Measurements from ENCODE around the gene BAHCC1.

BAHCC1 gene

GRCh38 chr17:81493198-81494038 lies 98.2 kb downstream of the BAHCC1 start:
- no peak for DNase-seq (ENCODE audit: low read depth in 2 of 2)

- no peak for DNase-seq (ENCODE audit: low read depth in 2 of 2)
Measured at GRCh38 chr17:81494626-81495377, 99.5 kb downstream of the BAHCC1 start.

GRCh38 chr17:81498953-81499600 lies 103.8 kb downstream of the BAHCC1 start:
- no peak for DNase-seq (ENCODE audit: low read depth in 2 of 2)

- DNase-seq (ENCODE audit: low read depth in 2 of 2), result no peak
Measured at GRCh38 chr17:81499601-81499970, 104.3 kb downstream of the BAHCC1 start.

- DNase-seq (ENCODE audit: low read depth in 2 of 2), result no peak
Measured at GRCh38 chr17:81500047-81500446, 104.8 kb downstream of the BAHCC1 start.

DNA sequence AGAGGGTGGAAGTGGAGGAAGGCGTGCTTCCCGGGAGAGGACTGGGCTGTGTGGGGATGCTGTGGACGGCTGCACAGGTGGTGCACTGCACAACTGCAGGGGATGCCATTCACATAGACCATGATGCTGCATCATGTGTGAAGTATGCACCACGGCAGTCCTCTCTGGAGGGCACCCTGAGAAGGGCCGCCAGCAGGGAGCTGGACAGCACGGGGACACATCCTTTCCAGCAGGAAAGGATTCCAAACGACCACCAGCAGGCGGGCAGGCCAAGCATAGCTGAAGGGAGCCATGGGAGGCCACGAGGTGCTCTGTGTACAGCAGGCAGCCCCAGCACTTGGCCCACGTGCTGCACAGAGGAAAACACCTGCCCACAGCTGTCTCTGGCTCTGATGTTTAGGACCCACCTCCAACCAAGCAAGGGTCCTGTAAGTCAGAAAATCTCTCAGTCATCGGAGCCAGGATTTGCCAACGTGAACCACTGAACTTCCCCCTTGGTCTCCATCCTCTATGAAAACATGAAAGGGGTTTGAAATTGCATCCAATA lies 107.3 kb downstream of the BAHCC1 start:
- no peak for DNase-seq (ENCODE audit: low read depth in 2 of 2)

DNA sequence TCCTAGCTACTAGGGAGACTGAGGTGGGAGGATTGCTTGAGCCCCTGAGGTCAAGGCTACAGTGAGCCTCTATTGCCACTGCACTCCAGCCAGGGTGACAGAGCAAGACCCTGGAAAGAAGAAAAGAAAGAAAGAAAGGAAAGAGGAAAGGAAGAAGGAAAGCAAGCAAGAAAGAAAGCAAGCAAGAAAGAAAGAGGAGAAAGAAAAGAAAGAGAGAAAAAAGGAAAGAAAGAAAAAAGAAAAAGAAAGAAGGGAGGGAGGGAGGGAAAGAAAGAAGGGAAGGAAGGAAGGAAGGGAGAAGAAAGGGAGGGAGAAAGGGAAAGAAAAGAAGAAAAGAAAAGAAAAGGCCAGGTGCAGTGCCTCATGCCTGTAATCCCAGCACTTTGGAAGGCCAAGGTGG lies 108.4 kb downstream of the BAHCC1 start:
- no peak for DNase-seq (ENCODE audit: low read depth in 2 of 2)

GRCh38 chr17:81508639-81509206 lies 113.5 kb downstream of the BAHCC1 start:
- DNase-seq (ENCODE audit: low read depth in 2 of 2), result no peak

DNA sequence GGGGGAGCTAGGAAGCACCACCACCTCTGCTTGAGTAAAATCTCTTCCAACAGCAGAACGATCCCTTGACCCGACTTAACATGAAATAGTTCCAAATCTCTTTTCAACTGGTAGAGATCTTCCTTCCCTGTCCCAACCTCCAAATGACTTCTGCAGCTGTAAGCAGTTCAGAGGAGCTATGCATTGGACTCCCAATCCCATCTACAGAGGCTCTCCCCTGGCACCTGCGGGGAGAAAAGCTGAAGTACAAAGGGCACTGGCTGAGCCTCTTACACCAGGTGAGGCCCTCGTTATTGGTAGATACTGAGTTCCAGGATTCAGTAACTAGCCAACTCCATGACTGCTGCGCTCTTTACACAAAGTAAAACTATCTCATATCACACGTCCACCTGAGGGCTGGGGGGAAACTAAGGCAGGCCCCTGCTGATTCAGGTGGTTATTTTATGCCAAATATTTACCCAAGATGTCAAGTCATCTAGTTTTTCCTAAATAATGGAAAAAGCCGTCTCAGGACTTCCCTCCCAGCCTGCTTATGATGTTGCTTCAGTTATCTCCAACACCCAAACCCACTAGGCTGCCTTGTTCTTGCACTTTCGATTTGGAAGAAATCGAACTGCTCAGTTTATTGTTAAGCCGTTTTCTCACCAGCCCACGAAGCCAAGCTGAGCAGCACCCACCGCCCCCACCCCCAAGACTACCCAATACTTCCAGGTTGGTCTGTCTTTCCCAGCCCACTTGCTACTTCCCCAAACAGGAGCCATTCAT lies 114.1 kb downstream of the BAHCC1 start:
- DNase-seq (ENCODE audit: low read depth in 2 of 2), result no peak

GRCh38 chr17:81509972-81510784 lies 114.9 kb downstream of the BAHCC1 start:
- DNase-seq (ENCODE audit: low read depth in 2 of 2), result no peak

GRCh38 chr17:81510785-81511553 lies 115.7 kb downstream of the BAHCC1 start:
- no peak for DNase-seq (ENCODE audit: low read depth in 2 of 2)

GRCh38 chr17:81511554-81511803 lies 116.2 kb downstream of the BAHCC1 start:
- no peak for DNase-seq (ENCODE audit: low read depth in 2 of 2)

DNA sequence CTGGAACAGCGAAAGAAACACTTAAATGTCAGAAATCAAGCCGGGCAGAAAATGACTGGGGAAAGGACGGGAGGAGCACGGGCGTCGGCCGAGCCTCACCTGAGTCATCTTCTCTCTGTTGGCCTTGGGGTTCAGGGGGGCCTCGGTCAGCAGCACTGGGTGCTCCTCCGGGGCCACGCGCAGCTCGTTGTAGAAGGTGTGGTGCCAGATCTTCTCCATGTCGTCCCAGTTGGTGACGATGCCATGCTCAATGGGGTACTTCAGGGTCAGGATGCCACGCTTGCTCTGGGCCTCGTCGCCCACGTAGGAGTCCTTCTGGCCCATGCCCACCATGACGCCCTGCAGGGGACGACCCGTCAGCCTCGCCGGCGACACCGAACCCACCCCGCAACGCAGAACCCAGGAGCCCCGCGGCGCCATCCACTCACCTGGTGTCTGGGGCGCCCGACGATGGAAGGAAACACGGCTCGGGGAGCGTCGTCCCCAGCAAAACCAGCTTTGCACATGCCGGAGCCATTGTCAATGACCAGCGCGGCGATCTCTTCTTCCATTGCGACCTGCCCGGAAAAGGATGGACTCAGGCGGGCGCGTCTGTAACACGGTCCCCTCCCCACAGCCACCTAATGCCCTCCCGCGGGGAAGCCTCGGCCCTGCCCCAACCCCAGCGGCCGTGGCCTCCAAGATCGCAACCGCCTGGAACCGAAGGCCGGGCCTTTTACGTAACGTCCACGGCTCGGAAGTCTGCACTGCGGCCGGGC lies 116.7 kb downstream of the BAHCC1 start:
- DNase-seq (ENCODE audit: low read depth in 2 of 2), result no peak

- peak; percentile 85 to 87 for DNase-seq (ENCODE audit: low read depth in 2 of 2)
Measured at GRCh38 chr17:81512562-81513371, 117.5 kb downstream of the BAHCC1 start, which contains the start of gene ACTG1. Gene ACTG1, minus strand, starts transcription at chr17:81512799. Its CDS starts 445 bp downstream, at chr17:81512354.

- DNase-seq (ENCODE audit: low read depth in 2 of 2), result peak; percentile 59 to 65
Measured at GRCh38 chr17:81513372-81513752, 118.1 kb downstream of the BAHCC1 start.

DNA sequence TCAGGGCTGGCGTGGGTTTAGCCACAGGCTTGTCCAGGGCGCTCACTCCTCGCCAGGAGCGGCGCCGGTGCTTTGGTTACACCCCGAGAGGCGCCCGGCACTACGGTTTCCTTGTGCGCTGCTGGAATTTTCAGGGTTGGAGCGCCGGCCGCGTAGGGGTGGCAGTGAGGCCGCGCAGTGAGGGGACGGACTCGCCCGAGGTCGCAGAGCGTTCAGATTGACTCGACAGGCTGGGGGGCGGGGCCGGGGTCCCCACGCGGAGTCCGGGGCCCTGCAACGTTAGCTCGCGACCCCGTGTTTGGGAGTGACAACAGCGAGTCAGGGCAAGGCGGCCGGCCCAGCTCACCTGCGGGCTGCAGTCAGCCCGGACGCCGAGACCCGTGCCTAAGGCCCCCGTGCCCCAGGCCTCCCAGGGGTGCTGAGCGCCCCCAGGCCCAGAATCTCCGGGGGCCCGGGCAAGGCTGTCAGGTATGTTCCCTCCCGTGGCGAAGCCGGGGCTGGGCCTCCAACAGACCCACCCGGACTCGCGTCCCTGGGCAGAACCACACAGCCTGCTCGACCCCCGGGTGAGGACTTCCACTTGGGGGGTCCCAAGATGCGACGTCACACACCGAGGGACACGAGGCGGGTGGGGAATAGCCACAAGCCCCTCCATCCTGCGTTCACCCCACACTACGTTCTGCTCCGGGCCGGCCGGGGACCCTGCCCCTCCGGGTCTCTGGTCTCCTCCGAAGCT lies 118.7 kb downstream of the BAHCC1 start:
- DNase-seq (ENCODE audit: low read depth in 2 of 2), result peak in 1 of 2 donors; percentile 60

- DNase-seq (ENCODE audit: low read depth in 2 of 2), result no peak
Measured at GRCh38 chr17:81514489-81514738, 119.2 kb downstream of the BAHCC1 start.

Measured in stimulated activated CD8-positive, alpha-beta memory T cell treated with anti-CD3 and anti-CD28 coated beads, Interleukin-2, amount 100 ng/mL, for 48 hours (primary cell).